ENCODE results near the gene PAQR6.

PAQR6 gene

GRCh38 chr1:156195853-156196252 lies 52.0 kb downstream of the PAQR6 start:
- no peak for DNase-seq (ENCODE audit: low read depth)

- DNase-seq (ENCODE audit: low read depth): no peak
Observed at GRCh38 chr1:156194300-156194652, 53.6 kb downstream of the PAQR6 start.

- peak; percentile 98 for DNase-seq (ENCODE audit: low read depth)
Observed at GRCh38 chr1:156193488-156194299, 54.2 kb downstream of the PAQR6 start, which contains the start of gene SLC25A44. SLC25A44 (plus strand) TSS chr1:156194104; CDS start chr1:156199848, 5,744 bp downstream.
